CD14-positive monocyte (primary cell): ENCODE results near the gene SPTBN1. TPM values are rescaled to one million over a fixed set of nuclear protein-coding genes. Genes with fewer than 3 reads are reported as not detected.

Source experiments
- DNase-seq, 3 donors: peaks; one replicate each; pipeline ENCODE4 v3.0.0-alpha.2; 2011 to 2022
- H2AFZ ChIP-seq: 2 replicates; pipeline ENCODE4 v1.6.0; 2012; ENCODE audit warnings: mild to moderate bottlenecking, low read depth, low read length, inconsistent platforms; ENCODE audit not compliant: insufficient read depth, poor library complexity, severe bottlenecking
- H3K27ac ChIP-seq, 2 donors: 1 replicate in 1 of 2; 2 replicates in 1 of 2; pipeline ENCODE4 v1.5.1; 2012 to 2013; ENCODE audit warnings: low read length in 2 of 2, control low read depth in 1 of 2, inconsistent platforms in 1 of 2, low read depth in 1 of 2, mild to moderate bottlenecking in 1 of 2
- H3K27me3 ChIP-seq, 2 donors: one replicate each; pipeline versions ENCODE4 v1.6.0 to v1.6.1; 2011 to 2013; ENCODE audit warnings: low read length in 2 of 2; ENCODE audit not compliant: control insufficient read depth in 2 of 2, insufficient read depth in 2 of 2
- H3K36me3 ChIP-seq, 2 donors: replicated peaks in 1 of 2; 1 replicate in 1 of 2; 2 replicates in 1 of 2; pipeline versions ENCODE4 v1.5.1 to v1.6.1; 2012 to 2013; ENCODE audit warnings: low read length in 2 of 2, control low read depth in 1 of 2, inconsistent platforms in 1 of 2, mild to moderate bottlenecking in 1 of 2; ENCODE audit not compliant: insufficient read depth in 2 of 2, control insufficient read depth in 1 of 2
- H3K4me1 ChIP-seq, 2 donors: 1 replicate in 1 of 2; 2 replicates in 1 of 2; pipeline versions ENCODE4 v1.5.1 to v1.6.1; 2012 to 2013; ENCODE audit warnings: low read length in 2 of 2, control low read depth in 1 of 2, inconsistent platforms in 1 of 2, mild to moderate bottlenecking in 1 of 2, moderate library complexity in 1 of 2; ENCODE audit not compliant: insufficient read depth in 2 of 2, control insufficient read depth in 1 of 2
- H3K4me2 ChIP-seq: replicated peaks from 2 replicates; pipeline ENCODE3; 2012; ENCODE audit warnings: low read length, moderate library complexity, mild to moderate bottlenecking; ENCODE audit not compliant: poor library complexity, severe bottlenecking; ENCODE audit errors: extremely low read depth
- H3K4me3 ChIP-seq, 3 experiments: fragments of 200-600 bp in 1 of 3; sonication (generic) in 1 of 3; replicated peaks in 1 of 3; 1 replicate in 2 of 3; 2 replicates in 1 of 3; pipeline ENCODE4 v1.5.1; 2011 to 2013; ENCODE audit warnings: low read length in 3 of 3, mild to moderate bottlenecking in 3 of 3, control low read depth in 2 of 3, low read depth in 2 of 3, inconsistent platforms in 1 of 3, moderate library complexity in 1 of 3
- H3K79me2 ChIP-seq: 2 replicates; pipeline ENCODE4 v1.6.0; 2012; ENCODE audit warnings: mild to moderate bottlenecking, control low read depth, inconsistent platforms, low read length, moderate library complexity; ENCODE audit not compliant: insufficient read depth
- H3K9ac ChIP-seq: 2 replicates; pipeline ENCODE4 v1.6.0; 2017; ENCODE audit warnings: low read length, mild to moderate bottlenecking; ENCODE audit not compliant: insufficient read depth, poor library complexity, severe bottlenecking
- H3K9me3 ChIP-seq, 2 donors: replicated peaks in 1 of 2; 1 replicate in 1 of 2; 2 replicates in 1 of 2; pipeline versions ENCODE4 v1.5.1 to v1.6.1; 2012 to 2013; ENCODE audit warnings: low read length in 2 of 2, control low read depth in 1 of 2; ENCODE audit not compliant: control insufficient read depth in 1 of 2, insufficient read depth in 1 of 2
- H4K20me1 ChIP-seq: 2 replicates; pipeline ENCODE4 v1.6.0; 2012; ENCODE audit warnings: mild to moderate bottlenecking, low read length, control low read depth, moderate library complexity; ENCODE audit not compliant: insufficient read depth
- H3K27ac Mint-ChIP-seq, 7 donors: one replicate each; pipeline ENCODE4 v1.8.0; 2020; ENCODE audit warnings: mild to moderate bottlenecking in 7 of 7, mixed read lengths in 7 of 7, moderate library complexity in 6 of 7, inconsistent platforms in 2 of 7
- H3K27me3 Mint-ChIP-seq, 3 donors: one replicate each; pipeline ENCODE4 v1.8.0; 2021 to 2022; ENCODE audit warnings: low read depth in 3 of 3, mild to moderate bottlenecking in 3 of 3, mixed read lengths in 3 of 3, moderate library complexity in 3 of 3, inconsistent platforms in 1 of 3
- H3K36me3 Mint-ChIP-seq, 2 donors: one replicate each; pipeline ENCODE4 v1.8.0; 2020; ENCODE audit warnings: mixed read lengths in 2 of 2, inconsistent platforms in 1 of 2, mild to moderate bottlenecking in 1 of 2
- H3K4me1 Mint-ChIP-seq: one replicate; pipeline ENCODE4 v1.8.0; 2020; ENCODE audit warnings: mild to moderate bottlenecking, mixed read lengths
- H3K4me3 Mint-ChIP-seq, 2 donors: one replicate each; pipeline ENCODE4 v1.8.0; 2020; ENCODE audit warnings: mild to moderate bottlenecking in 2 of 2, mixed read lengths in 2 of 2, moderate library complexity in 1 of 2
- H3K9me3 Mint-ChIP-seq, 7 donors: one replicate each; pipeline ENCODE4 v1.8.0; 2020 to 2022; ENCODE audit warnings: mixed read lengths in 7 of 7, mild to moderate bottlenecking in 6 of 7, moderate library complexity in 6 of 7, inconsistent platforms in 2 of 7
- WGBS: methylation state at CpG from one replicate; pipeline ENCODE4 v1.1.5; 2013; ENCODE audit warnings: missing lambda C conversion rate; ENCODE audit not compliant: insufficient coverage; 5-methylcytosine and 5-hydroxymethylcytosine counted together
- intact Hi-C, 2 donors: fragments of 100-400 bp; cut with micrococcal nuclease; formaldehyde crosslinking; loops; one replicate each; pipeline versions ENCODE4 v1.15.0 to v1.15.1; 2023
- polyA plus RNA-seq, 3 donors: library from polyadenylated mRNA; depleted of rRNA in 1 of 3; unstranded in 2 of 3; stranded (reverse) in 1 of 3; fragments of 300-500 nt in 2 of 3; fragments of >200 nt in 1 of 3; fragmentation: Illumina TruSeq in 2 of 3; gene quantifications; 1 replicate in 2 of 3; 2 replicates in 1 of 3; pipeline ENCODE4 v1.2.3, GENCODE V29; 2012 to 2021
- TF ChIP-seq, protein P1 (sequence below): fragments of 200-600 bp; IDR thresholded peaks from one replicate; pipeline ENCODE4 v1.8.0; 2022; ENCODE audit warnings: antibody characterized with exemption, mild to moderate bottlenecking

The SPTBN1 gene
- polyA plus RNA-seq, 3 donors: 0.79 to 2.8 (median 1.7) TPM

DNA sequence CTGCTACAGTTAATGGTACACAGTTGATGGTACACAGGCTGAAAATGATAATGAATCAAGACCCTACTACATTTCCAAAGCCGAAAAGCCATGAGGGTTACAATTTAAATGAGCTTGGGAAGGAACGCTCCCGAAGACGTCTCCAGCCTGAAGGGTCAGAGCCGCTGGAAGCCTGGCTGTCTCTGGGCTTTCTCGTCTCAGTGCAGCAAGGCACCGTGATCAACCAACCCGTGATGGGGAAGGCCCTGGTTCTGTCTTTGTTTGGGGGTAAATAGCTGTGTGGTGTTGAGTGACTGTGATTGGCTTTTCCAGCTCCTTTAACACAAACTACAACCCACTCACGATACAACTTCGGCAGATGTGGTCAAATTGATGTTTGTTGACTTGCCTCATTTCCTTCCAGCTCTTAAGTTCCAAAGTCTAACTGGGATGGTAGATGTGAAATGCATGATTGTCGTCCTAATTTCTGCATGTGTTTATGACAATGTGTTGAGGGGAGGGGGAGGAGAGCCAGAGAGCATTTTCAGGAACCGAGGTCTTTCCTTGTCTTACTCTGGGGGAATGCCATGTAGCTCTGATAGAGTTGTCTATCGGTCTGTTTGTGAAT lies 207.4 kb downstream of the SPTBN1 start:
- no peaks in the 10 kb centered on the region for H3K9me3 Mint-ChIP-seq
- peaks cover 23% of the 10 kb centered on the region for H3K4me1 Mint-ChIP-seq
- no peaks in the 10 kb centered on the region for H3K79me2 ChIP-seq
- no peak overlapping the region for H3K9ac ChIP-seq
- intact Hi-C loops: no loop called here
- no peak overlapping the region for H3K27ac ChIP-seq
- peaks cover 75 to 96% of the 10 kb centered on the region in 2 donors for H3K36me3 Mint-ChIP-seq
- H3K36me3 ChIP-seq: peaks cover 45 to 93% of the 10 kb centered on the region in 2 donors
- no peak overlapping the region for H2AFZ ChIP-seq
- H3K4me3 ChIP-seq: no peak overlapping the region
- H3K4me1 ChIP-seq: peaks cover 16% of the 10 kb centered on the region in 2 donors
- no peak overlapping the region for H3K4me3 Mint-ChIP-seq
- H3K9me3 ChIP-seq: no peaks in the 10 kb centered on the region
- H3K27ac Mint-ChIP-seq: peak overlapping the region in 1 of 7 donors; percentile 12
- no peaks in the 10 kb centered on the region for H4K20me1 ChIP-seq
- no peaks in the 10 kb centered on the region for H3K27me3 ChIP-seq
- H3K27me3 Mint-ChIP-seq: peaks cover 0 to 2% (median 0%) of the 10 kb centered on the region in 3 donors
- TF ChIP-seq, protein P1, sequence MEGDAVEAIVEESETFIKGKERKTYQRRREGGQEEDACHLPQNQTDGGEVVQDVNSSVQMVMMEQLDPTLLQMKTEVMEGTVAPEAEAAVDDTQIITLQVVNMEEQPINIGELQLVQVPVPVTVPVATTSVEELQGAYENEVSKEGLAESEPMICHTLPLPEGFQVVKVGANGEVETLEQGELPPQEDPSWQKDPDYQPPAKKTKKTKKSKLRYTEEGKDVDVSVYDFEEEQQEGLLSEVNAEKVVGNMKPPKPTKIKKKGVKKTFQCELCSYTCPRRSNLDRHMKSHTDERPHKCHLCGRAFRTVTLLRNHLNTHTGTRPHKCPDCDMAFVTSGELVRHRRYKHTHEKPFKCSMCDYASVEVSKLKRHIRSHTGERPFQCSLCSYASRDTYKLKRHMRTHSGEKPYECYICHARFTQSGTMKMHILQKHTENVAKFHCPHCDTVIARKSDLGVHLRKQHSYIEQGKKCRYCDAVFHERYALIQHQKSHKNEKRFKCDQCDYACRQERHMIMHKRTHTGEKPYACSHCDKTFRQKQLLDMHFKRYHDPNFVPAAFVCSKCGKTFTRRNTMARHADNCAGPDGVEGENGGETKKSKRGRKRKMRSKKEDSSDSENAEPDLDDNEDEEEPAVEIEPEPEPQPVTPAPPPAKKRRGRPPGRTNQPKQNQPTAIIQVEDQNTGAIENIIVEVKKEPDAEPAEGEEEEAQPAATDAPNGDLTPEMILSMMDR: no peak
- DNase-seq: no peak
- 96% methylated on average over 5 of the region's 13 CpGs for WGBS
- H3K4me2 ChIP-seq: no peak overlapping the region

DNA sequence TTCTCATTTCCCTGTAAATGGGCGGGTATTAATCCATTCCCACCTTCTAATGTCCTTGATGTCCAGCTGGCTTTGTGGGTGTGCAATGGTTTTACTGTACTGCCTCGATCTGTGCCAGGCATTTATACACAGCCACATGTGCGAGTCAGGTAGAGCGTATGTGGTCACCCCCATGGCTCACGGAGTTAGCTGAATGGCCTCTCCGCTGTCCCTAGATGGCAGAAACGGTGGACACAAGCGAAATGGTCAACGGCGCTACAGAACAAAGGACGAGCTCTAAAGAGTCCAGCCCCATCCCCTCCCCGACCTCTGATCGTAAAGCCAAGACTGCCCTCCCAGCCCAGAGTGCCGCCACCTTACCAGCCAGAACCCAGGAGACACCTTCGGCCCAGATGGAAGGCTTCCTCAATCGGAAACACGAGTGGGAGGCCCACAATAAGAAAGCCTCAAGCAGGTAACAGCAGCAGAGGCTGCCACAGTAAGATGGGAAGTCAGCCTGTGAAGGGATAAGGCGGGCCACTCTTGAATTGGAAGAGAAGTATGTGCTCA lies 208.2 kb downstream of the SPTBN1 start:
- intact Hi-C loops: no loop called here
- Histone ChIP-seq H3K9ac (no peak overlapping the region), H3K9me3 (no peaks in the 10 kb centered on the region), H2AFZ (no peak overlapping the region), H3K79me2 (no peaks in the 10 kb centered on the region), H3K27ac (no peak overlapping the region), H3K4me2 (no peak overlapping the region), H3K4me1 (peaks cover 24% of the 10 kb centered on the region in 2 donors), H3K36me3 (peaks cover 42 to 86% of the 10 kb centered on the region in 2 donors), H3K4me3 (no peak overlapping the region), H3K27me3 (no peaks in the 10 kb centered on the region), H4K20me1 (no peaks in the 10 kb centered on the region)
- no peak for DNase-seq
- Mint-ChIP-seq H3K9me3 (no peaks in the 10 kb centered on the region), H3K36me3 (peaks cover 69 to 88% of the 10 kb centered on the region in 2 donors), H3K27ac (peak overlapping the region in 2 of 7 donors; percentile 19 to 37), H3K4me3 (no peak overlapping the region), H3K4me1 (peaks cover 27% of the 10 kb centered on the region), H3K27me3 (peaks cover 0 to 2% (median 0%) of the 10 kb centered on the region in 3 donors)
- 95% methylated on average over 10 of the region's 18 CpGs for WGBS
- TF ChIP-seq, protein P1: no peak
